Stimulated activated CD4-positive, alpha-beta T cell treated with anti-CD3 and anti-CD28 coated beads, TNF-alpha, amount 100 ng/mL, for 24 hours (primary cell): ENCODE results near the gene TUBGCP3.

Experiments
- DNase-seq, 3 experiments: peaks; one replicate each; pipeline ENCODE4 v3.0.0-alpha.2; 2020; ENCODE audit warnings: low read depth in 3 of 3

The TUBGCP3 gene

GRCh38 chr13:112453207-112453829, 134.6 kb downstream of the TUBGCP3 start:
- DNase-seq, result no peak

- DNase-seq, result no peak
Observed at GRCh38 chr13:112452380-112453206, 135.4 kb downstream of the TUBGCP3 start.

- no peak for DNase-seq
Observed at GRCh38 chr13:112451512-112452379, 136.2 kb downstream of the TUBGCP3 start.

- no peak for DNase-seq
Observed at GRCh38 chr13:112450904-112451240, 137.1 kb downstream of the TUBGCP3 start.

- DNase-seq, result no peak
Observed at GRCh38 chr13:112450118-112450903, 137.6 kb downstream of the TUBGCP3 start.

- no peak for DNase-seq
Observed at GRCh38 chr13:112449545-112449930, 138.4 kb downstream of the TUBGCP3 start.

- DNase-seq, result no peak
Observed at GRCh38 chr13:112448621-112449544, 139.1 kb downstream of the TUBGCP3 start.

- no peak for DNase-seq
Observed at GRCh38 chr13:112447761-112448603, 140.0 kb downstream of the TUBGCP3 start.

GRCh38 chr13:112447306-112447705, 140.6 kb downstream of the TUBGCP3 start:
- DNase-seq, result no peak

GRCh38 chr13:112446867-112447266, 141.1 kb downstream of the TUBGCP3 start:
- DNase-seq, result no peak

GRCh38 chr13:112446347-112446861, 141.5 kb downstream of the TUBGCP3 start:
- no peak for DNase-seq

GRCh38 chr13:112445411-112446271, 142.3 kb downstream of the TUBGCP3 start:
- no peak for DNase-seq

GRCh38 chr13:112444416-112445399, 143.2 kb downstream of the TUBGCP3 start:
- DNase-seq, result no peak

GRCh38 chr13:112443995-112444311, 144.0 kb downstream of the TUBGCP3 start:
- DNase-seq, result peak in 2 of 3 experiments; percentile 11 to 62

- DNase-seq, result no peak
Observed at GRCh38 chr13:112443191-112443994, 144.6 kb downstream of the TUBGCP3 start.

- DNase-seq, result no peak
Observed at GRCh38 chr13:112442483-112443090, 145.4 kb downstream of the TUBGCP3 start.
